AG04450 (cell line): ENCODE measurements around the gene SNRNP200. TPM values are rescaled to one million over a fixed set of nuclear protein-coding genes. Genes with fewer than 3 reads are reported as not detected.

Experiments used
- CTCF ChIA-PET: fragments of 300-600, 350-600 bp; formaldehyde crosslinking; extraction: SDS; loops from one replicate; lab custom pipeline; 2022; ENCODE audit warnings: antibody characterized with exemption, inconsistent platforms; lab: Charles Lee
- POLR2A ChIA-PET: fragments of 350-600 bp; formaldehyde crosslinking; extraction: SDS; loops from one replicate; lab custom pipeline; 2021; ENCODE audit warnings: antibody characterized with exemption, inconsistent platforms; lab: Yijun Ruan, JAX
- DNase-seq: peaks from one replicate; pipeline ENCODE4 v3.0.0-alpha.2; 2011; ENCODE audit warnings: low read depth, low spot score
- H3K27ac ChIP-seq: one replicate; pipeline ENCODE4 v1.5.1; 2012; ENCODE audit warnings: low read depth, low read length, control low read depth
- H3K27me3 ChIP-seq: one replicate; pipeline ENCODE4 v1.6.0; 2012; ENCODE audit warnings: low read length; ENCODE audit not compliant: control insufficient read depth, insufficient read depth
- H3K4me3 ChIP-seq: 2 replicates; pipeline ENCODE4 v1.5.1; 2011; ENCODE audit warnings: mild to moderate bottlenecking, low read depth, low read length, control low read depth
- H3K9me3 ChIP-seq: 2 replicates; pipeline ENCODE4 v1.5.1; 2012; ENCODE audit warnings: low read length; ENCODE audit not compliant: control insufficient read depth, insufficient read depth
- CTCF ChIP-seq: IDR thresholded peaks from 2 replicates; pipeline ENCODE4 v1.5.1; 2011; ENCODE audit warnings: low read depth, low read length, control low read depth, inconsistent platforms
- polyA plus RNA-seq: library from polyadenylated mRNA; depleted of rRNA; stranded (reverse); fragments of >200 nt; gene quantifications from 2 replicates; pipeline ENCODE4 v1.2.3, GENCODE V29; 2011

SNRNP200 gene
- polyA plus RNA-seq, 1 experiment, result 99.0 TPM

GRCh38 chr2:96316999-96317398 is 11.7 kb upstream of the SNRNP200 start:
- DNase-seq, result no peak
- Histone ChIP-seq H3K27me3 (no peaks in the 10 kb centered on the region), H3K4me3 (no peak overlapping the region), H3K9me3 (no peaks in the 10 kb centered on the region; the same call in 1 of the 2 replicates), H3K27ac (no peak overlapping the region)
- ChIA-PET POLR2A (no interaction called here), CTCF (no interaction called here)
- no peak for TF ChIP-seq CTCF

DNA sequence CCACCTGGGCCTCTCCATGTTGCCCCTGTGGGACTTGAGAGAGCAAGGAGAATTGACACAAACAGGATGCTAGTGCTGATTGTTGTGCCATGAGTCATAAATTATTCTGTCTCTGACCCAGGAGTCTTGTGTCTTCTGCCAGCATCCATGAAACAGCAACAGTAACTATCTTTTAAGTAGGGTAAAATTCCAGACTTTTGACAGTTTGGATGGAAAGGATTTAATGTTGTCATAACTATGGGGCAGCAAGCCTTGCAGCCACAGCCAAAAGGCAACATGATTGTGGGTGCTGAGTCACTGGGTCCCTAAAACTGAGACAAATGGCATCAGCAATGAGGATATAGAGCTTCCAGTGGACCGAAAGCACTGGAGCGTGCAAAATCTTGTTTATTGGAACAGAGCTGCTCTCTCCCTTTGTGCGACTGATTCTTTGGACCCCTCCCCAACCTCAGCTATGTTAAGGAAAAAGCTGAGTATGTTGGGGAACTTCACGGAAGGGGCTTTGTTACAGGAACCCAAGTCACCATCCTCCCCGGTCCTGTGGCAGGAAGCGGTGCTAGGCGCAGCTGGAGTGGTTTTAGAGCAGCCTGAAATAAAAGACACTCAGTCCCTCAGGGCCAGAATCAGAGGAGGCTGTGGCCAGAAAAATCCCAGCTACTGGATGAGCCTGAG is 10.2 kb upstream of the SNRNP200 start:
- no peak for DNase-seq
- H3K27ac ChIP-seq, result peak overlapping the region; percentile 21
- POLR2A ChIA-PET, result interaction anchor here (0.5 kb wide), 1 partner anchor 19 kb away, joined by 5 read pairs; no protein-coding TSS in a partner anchor
- CTCF ChIA-PET, result no interaction called here
- H3K4me3 ChIP-seq, result no peak overlapping the region
- TF ChIP-seq CTCF, result no peak
- H3K27me3 ChIP-seq, result no peaks in the 10 kb centered on the region
- H3K9me3 ChIP-seq, result no peaks in the 10 kb centered on the region

GRCh38 chr2:96315005-96315399 is 9.7 kb upstream of the SNRNP200 start:
- no peaks in the 10 kb centered on the region for H3K9me3 ChIP-seq
- H3K4me3 ChIP-seq, result no peak overlapping the region
- no peaks in the 10 kb centered on the region for H3K27me3 ChIP-seq
- ChIA-PET POLR2A (no interaction called here), CTCF (no interaction called here)
- no peak for TF ChIP-seq CTCF
- H3K27ac ChIP-seq, result peak overlapping the region; percentile 11
- DNase-seq, result no peak

GRCh38 chr2:96308248-96308647 is 2.9 kb upstream of the SNRNP200 start:
- POLR2A ChIA-PET, result no interaction called here
- H3K9me3 ChIP-seq, result no peaks in the 10 kb centered on the region
- CTCF ChIA-PET, result no interaction called here
- no peak for DNase-seq
- no peak for TF ChIP-seq CTCF
- H3K4me3 ChIP-seq, result no peak overlapping the region
- no peaks in the 10 kb centered on the region for H3K27me3 ChIP-seq
- no peak overlapping the region for H3K27ac ChIP-seq

- H3K27me3 ChIP-seq, result no peaks in the 10 kb centered on the region
- CTCF ChIA-PET, result no interaction called here
Measured at GRCh38 chr2:96306370-96306769, 1.0 kb upstream of the SNRNP200 start.

More at GRCh38 chr2:96306370-96306769, 1.0 kb upstream of the SNRNP200 start:
- DNase-seq, result no peak
- POLR2A ChIA-PET, result no interaction called here
- Histone ChIP-seq H3K9me3 (no peaks in the 10 kb centered on the region), H3K4me3 (peak overlapping the region; percentile 99), H3K27ac (no peak overlapping the region)
- no peak for TF ChIP-seq CTCF
